GM12875 (cell line): Measurements from ENCODE around the gene CORO2B.

Source experiments
- H3K4me3 ChIP-seq: one replicate; pipeline ENCODE4 v1.5.1; 2011; ENCODE audit warnings: low read depth, low read length, control low read depth
- CTCF ChIP-seq: IDR thresholded peaks from 2 replicates; pipeline ENCODE4 v1.5.1; 2011; ENCODE audit warnings: low read depth, mild to moderate bottlenecking, control low read depth, inconsistent platforms, low read length, moderate library complexity, borderline replicate concordance; ENCODE audit not compliant: insufficient read depth

Gene CORO2B

DNA sequence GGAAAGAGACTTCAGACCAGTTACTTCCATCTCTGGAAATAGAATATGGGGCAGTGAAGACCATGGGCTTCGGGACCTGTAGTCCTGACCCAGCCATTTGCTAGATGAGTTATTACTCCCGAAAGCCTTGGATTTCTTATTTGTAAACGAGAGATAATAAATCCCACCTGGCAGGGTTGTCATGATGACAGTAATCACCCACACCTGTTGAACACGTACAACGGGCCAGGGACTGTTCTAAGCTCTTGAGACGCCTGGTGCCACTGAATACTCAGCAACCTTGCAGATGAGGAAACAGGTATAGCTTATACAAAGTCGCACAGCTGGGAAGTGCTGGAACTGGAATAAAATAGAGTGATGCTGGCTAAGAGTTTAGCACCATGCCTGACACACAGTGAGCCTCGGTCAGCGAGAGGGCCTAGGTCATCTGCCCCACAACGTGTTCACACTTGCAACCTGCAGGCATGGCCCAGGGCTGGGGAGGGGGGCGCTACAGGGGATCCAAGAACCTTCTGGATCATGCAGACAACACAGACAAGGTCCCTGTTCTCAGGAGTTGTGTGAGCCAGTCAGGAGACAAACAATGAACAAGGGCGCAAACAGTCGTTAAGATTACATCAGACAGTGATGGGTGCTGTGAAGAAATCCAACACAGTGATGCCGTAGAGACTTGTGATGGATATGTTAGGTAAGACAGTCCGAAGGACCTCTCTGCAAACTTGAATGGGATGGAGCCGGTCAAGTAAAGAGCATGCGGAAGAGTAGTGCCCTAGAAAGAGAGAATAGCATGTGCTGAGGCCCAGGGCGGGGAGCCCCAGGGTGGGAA lies 89.2 kb downstream of the CORO2B start:
- TF ChIP-seq CTCF = no peak
- H3K4me3 ChIP-seq = no peak overlapping the region

GRCh38 chr15:68668926-68669600 lies 90.3 kb downstream of the CORO2B start:
- no peak overlapping the region for H3K4me3 ChIP-seq
- no peak for TF ChIP-seq CTCF

DNA sequence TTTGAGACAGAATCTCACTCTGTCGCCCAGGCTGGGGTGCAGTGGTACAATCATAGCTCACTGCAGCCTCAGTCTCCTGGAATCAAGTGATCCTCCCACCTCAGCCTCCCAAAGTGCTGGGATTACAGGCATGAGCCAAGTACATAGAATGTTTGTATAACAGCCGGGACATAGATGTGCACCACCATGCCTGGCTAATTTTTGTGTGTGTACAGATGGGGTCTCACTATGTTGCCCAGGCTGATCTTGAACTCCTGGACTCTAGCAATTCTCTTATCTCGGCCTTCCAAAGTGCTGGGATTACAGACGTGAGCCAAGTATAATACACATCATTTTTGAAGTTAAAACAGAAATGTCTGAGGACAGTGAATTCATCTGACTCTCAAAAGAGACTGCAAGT lies 93.5 kb downstream of the CORO2B start:
- no peak overlapping the region for H3K4me3 ChIP-seq
- TF ChIP-seq CTCF = no peak

GRCh38 chr15:68672781-68673205 lies 94.0 kb downstream of the CORO2B start:
- no peak for TF ChIP-seq CTCF
- no peak overlapping the region for H3K4me3 ChIP-seq

- no peak overlapping the region for H3K4me3 ChIP-seq
- TF ChIP-seq CTCF = no peak
These were observed 96.2 kb downstream of the CORO2B start for GRCh38 chr15:68674975-68675374.

DNA sequence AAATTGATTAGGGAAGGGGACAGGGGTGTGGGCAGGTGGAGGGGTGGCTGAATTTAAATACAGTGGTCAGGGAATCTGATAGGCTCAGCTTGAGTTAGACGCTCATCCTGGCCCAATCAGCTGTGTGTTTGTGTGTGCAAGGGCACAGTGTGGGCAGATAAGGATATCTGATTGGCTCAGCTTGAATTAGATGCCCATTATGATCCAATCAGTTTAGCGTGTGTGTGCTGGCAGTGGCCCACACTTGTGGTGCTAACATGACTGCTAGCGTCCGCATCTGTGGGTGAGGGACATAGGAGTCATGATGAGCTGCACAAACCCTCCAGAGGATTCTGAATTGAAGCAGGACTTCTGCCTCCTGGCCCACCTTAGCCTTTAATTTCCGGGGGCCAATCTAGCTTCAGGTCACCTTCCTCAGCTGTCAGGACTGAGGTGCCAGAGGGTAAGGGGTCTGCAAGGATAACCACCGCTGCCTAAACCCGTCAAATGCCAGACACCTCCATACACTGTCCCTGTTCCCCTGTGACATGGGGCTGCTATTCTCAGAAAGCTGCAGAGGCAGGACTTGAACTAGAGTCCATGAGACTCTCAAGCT lies 97.3 kb downstream of the CORO2B start:
- no peak for TF ChIP-seq CTCF
- no peak overlapping the region for H3K4me3 ChIP-seq

DNA sequence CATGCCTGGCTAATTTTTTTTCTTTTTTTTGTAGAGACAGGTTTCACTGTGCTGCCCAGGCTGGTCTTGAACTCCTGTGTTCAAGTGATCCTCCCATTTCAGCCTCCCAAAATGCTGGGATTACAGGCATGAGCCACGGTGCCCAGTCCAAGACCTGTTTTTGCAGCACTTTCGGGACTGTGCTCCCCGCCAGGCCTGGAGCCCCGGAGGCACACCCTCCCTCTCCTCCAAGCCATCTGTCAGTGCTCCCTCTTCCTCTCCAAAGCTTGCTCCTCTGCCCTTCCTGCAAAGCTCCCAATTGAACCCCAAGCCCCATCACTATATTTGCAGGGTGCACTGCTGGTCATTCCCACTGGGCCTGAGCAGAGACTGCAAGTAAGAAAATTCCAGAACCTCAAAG lies 98.1 kb downstream of the CORO2B start:
- TF ChIP-seq CTCF = no peak
- no peak overlapping the region for H3K4me3 ChIP-seq
